HG02938 (cell line): ENCODE results near the gene FBXO10.

Source experiments
- ATAC-seq: cut with Tn5 transposase; IDR thresholded peaks from one replicate; pipeline ENCODE4 v1.9.1; 2021; ENCODE audit warnings: mild to moderate bottlenecking, moderate library complexity; ENCODE audit not compliant: unreplicated experiment

FBXO10 gene

DNA sequence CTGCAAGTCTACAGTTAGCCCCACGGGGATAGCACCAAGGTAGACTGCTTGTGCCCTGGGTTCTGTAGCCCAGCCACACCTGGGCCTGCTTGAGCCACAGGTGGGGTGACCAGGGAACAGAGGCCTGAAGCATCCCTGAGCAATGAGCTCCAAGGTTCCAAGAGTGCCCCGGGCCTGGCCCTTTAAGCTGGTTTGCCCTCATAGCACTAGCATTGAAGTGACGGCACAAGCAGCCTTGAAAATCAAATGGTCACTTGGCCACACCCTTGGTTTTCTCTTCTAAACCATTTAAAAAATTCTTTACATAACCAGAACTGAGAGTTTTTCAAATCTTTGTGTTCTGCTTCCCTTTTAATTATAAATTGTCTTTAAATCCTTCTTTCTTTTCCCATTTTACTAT, 24.7 kb downstream of the FBXO10 start:
- ATAC-seq: no peak

DNA sequence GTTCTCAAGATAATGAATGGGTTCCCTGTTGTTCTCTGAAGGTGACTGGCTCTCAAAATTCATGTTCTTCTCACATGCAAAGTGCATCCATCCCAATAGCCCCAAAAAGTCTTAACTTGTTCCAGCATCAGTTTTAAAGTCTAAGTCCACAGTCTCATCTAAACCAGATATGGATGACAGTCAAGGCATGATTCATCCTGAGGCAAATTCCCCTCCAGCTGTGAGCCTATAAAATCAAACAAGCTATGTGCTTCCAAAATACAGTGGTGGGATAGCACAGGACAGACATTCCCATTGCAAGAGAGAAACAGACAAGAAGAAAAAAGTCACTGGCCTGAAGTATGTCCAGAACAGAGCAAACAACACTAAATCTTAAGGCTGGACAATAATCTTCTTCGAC, 25.4 kb downstream of the FBXO10 start:
- no peak for ATAC-seq

DNA sequence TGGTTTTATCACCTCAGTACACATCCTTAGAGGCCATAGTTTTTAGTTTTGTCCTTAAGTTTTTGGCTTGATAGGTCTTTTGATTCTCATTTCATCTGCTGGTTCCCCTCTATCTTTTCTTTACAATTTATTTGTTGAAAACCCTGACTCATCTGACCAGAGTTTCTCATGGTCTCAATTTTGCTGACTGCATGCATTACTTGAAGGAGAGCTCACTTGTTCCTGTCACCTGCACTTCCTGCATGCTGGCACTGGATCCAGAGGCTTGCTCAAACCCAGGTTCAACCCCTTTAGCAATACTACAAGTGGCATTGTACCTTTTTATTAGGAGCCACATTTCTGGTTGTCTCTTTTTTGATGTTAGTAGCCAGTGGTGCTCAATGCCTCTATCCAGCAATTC, 26.7 kb downstream of the FBXO10 start:
- no peak for ATAC-seq

DNA sequence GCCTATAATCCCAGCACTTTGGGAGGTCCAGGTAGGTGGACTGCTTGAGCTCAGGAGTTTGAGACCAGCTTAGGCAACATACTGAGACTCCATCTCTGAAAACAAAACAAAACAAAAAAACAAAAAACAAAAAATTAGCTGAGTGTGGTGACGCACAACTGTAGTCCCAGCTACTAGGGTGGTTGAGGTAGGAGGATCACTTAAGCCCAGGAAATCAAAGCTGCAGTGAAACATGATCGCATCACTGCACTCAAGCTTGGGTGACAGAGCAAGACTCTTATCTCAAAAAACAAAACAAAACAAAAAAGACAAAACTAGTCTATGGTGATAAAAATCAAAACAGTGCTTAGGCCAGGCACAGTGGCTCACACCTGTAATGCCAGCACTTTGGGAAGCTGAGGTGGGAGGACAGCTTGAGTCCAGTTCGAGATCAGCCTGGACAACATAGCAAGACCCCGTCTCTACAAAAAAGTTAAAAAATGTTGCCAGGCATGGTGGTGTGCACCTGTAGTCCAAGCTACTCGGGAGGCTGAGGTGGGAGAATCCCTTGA, 28.8 kb downstream of the FBXO10 start:
- no peak for ATAC-seq

DNA sequence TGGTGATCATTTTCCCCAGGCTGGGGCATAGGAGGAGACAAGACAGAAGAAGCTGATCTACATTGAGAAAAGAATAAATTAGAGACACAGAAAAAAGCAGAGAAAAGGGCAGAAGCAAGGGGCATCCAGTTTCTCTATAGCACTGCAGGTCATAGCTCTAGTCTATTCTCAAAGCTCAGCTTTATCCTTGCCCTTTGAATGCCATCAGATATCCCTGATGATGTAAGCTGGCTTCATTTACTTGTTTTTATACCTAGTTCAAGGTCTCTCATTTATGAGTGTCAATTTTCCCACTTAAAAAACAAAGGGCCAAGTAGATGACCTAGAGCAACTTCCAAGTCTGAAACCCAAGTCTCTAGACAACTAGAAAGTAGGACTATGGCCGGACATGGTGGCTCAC, 32.7 kb downstream of the FBXO10 start:
- ATAC-seq: no peak

DNA sequence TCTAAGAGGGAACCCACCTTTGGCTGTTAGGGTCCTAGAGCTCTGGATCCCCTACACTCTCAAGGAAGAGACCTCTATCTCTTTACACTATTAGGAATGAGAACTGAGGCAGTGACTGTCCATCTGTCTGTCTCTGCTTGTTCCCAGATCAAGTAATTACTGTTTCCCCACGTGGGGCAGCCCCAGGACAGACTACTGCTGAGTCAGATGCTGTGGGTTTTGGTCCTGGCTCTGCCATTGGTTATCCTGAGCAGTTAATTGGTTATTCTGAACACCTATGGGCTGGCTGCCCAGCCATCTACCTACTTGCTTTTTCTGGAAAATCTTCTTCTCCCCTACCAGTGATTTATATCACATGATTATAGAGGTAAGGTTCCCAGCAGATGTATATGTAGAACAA, 33.3 kb downstream of the FBXO10 start:
- ATAC-seq: no peak

DNA sequence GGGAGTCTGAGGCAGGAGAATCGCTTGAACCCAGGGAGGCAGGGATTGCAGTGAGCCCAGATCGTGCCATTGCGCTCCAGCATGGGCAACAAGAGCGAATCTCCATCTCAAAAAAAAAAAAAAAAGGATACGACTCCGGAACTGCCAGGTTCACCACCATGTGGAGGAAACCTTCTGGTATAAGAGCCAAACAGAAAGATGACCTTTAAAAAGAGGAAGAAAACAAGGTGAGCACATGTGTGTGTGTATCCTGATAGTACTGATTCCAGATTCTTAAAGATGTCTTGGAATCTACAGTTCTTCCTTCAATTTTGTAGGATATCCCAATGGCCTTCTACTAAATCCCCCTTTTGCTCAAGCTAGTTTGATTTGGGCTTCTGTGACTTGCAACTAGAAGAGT, 33.7 kb downstream of the FBXO10 start:
- ATAC-seq: no peak

DNA sequence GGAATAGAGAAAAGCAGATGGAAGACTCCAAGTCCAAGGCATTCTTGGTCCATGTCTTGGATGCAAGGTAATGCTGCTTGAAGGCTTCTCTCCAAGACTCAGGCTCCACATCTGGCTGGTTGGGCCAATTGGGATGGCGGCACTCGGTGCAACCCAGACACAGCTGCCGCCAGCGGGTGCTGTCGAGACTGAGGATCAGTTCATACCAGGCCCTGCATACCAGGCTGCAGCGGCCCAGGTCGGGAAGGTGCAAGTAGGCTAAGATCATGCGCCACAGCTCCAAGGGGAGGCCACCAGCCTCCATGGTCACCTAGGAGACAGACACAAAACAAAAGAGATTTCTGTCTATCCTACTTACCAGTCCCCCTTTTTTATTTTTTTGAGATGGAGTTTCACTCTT, 34.7 kb downstream of the FBXO10 start:
- ATAC-seq: no peak

DNA sequence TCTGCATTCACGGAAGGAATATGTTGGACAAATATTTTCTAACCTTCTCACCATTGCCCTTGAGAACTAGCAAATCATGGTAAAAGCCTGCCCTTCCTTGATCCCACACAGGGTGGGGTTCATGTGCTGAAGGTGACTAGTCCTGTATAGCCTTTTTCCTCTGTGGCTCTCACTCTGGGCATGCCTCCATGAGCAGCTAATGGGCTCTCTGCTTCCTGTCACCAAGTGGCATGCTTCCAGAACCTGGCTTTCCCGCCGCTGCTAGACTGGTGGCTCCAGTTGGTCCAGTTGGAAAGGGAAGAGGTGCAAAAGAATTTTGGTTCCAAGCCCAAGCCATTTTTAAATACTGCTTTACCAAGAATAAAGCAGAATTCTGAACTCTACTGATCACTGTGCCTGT, 35.5 kb downstream of the FBXO10 start:
- ATAC-seq: no peak

DNA sequence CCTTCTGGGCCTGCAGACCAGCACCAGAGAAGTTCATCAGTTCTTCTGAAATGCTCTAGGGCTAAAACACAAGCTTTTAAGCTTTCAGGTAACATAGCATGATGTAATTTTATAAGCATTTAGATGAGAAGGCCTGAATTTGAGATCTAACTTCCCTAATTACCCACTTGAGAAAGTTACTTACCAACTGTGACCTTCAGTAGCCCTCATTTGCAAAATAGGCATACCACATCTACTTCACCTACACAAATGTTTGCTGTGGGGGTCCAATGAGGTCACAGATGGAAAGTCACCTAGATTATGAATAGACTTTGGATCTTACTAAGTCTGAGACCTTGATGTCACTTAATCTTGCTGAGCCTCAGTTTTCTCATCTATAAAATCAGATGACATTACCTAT, 36.5 kb downstream of the FBXO10 start:
- no peak for ATAC-seq

DNA sequence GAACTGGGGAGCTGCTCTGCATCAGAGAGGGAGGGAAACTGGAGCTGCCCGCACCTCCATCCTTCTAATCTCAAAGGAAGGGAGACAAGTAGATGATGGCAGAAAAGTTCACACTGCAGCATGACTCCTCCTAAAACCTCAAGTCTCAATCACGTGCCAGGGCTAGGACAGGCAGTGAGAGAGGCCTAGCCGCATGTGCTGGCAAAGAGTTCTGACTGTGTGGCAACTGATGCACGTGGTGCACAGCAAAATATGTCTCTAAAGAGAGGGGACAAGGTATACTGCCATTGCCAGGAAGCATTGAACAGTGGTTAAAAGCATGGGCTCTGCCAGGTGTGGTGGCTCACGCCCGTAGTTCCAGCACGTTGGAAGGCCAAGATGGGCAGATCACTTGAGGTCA, 38.1 kb downstream of the FBXO10 start:
- no peak for ATAC-seq

DNA sequence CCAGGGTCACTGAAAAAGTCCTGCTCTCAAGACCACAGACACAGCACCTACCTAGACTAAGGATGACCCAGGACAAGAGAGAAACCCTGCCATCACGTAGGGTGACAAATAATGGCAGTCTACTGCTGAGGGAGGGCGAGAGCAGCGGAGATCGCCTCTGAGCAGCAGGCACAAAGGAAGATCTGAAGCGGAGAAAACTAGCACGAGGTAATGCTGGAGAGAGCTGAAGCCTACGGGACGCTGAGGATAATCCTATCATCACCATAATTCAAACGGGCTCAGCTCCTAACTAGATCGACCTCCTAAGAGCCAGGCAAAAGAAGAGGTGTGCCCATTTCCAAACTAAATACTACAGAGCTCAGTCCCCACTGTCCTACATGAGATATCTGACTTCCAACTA, 41.3 kb downstream of the FBXO10 start:
- ATAC-seq: no peak

DNA sequence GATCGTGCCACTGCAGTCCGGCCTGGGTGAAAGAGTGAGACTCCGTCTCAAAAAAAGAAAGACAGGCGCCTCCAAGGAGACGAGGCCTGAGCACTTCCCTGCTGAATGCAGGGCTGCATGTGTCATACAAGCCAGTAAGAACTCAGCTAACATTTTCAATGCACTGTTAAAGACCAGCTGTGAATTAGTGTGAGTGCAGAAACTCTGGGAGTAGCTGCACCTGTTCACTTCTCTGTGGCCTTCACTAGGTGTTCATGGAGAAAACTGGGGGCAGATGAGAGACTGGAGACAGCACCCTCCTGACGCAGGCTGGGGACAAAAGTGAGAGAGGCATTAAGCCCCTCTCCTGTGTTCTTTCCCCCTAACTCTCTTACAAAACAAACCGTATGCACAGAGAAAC, 41.8 kb downstream of the FBXO10 start:
- ATAC-seq: no peak

DNA sequence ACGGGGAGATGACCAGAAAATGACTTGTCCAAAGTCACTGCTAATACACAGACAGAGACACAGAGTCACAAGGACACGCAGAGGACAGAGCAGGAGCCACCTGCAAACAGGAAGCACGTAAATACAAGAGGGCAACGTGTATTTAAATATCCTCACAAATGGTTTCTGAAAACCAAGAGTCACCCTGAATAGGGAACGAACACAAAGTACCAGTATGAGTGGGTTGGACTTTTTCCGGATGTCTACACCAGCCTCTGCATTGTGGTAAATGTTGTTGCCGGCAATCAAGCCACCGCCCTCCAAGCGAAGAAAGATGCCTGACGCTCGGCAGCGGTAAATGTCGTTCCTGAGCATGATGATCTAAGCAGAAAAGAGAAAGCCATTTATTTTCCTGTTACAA, 44.5 kb downstream of the FBXO10 start:
- peak; percentile 74 for ATAC-seq

DNA sequence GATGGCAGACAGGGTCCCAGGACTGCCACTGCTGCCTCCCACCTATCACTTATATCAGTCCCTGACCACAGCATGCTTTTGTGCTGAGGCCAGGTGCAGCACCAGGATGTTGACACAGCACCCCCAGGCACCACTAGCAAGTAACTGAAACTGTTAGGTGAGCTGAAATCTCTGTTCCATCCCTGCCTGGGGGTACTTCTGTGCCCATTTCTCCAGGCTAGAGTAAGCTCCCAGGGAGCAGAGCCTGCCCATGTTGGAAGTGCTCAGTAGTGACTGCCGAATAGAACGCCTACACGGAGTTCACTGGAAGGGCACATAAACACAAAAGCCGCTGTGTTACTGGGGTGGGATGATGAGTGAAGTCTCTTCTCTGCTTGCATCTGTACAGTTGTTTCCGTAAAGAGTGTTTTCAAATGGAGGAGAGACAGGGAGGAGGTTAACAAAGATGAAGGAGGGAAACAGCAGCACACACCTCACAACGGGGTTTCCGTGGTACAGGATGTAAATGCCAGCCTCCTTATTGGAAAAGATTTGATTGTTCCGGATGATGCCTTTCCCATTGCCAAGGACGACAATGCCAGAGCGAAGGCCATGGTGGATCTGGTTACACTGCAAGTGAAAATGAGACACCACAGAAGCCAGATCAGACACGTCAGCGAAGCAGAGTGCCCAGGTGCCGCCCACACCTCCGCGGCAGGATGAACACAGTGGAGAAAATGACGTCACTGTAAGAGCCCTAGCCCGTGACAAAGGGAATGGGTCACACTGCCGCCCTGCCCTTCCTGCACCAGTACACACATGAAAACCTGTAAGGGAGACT, 47.3 kb downstream of the FBXO10 start:
- peak; percentile 64 for ATAC-seq

DNA sequence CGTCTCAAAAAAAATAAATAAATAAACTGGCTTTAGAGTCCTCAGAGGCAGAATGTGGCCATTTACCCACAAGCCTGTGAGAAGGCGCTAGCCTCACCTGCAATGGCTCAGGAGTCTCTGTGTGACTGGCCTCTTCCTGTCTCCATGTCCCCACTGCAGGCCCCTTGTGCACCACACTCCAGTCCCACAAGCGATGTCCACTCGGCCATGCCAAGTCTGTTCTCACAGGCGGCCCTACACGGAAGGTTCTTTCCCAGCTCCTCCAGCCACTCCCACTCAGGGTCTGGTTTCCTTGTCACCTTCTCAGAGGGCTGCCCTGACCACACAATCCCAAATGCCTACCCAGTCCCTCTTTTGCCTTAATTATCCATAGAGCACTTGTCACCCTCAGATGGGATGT, 52.3 kb downstream of the FBXO10 start:
- no peak for ATAC-seq

DNA sequence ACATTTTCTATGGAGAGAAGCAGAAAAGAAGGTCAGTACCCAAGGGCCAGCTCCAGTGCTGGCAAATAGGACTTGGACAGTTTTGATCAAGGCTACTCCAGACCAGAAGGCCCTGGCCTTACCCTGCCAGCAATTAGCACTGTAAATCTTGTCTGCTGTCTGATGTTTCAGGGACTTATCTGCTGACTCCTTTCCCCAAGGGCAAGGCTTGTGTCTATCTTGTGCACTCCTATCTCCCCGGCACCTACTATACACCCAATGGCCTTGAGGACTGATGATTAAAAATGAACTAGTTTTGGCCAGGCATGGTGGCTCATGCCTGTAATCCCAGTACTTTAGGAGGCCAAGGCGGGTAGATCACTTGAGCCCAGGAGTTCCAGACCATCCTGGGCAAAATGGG, 53.2 kb downstream of the FBXO10 start:
- no peak for ATAC-seq

DNA sequence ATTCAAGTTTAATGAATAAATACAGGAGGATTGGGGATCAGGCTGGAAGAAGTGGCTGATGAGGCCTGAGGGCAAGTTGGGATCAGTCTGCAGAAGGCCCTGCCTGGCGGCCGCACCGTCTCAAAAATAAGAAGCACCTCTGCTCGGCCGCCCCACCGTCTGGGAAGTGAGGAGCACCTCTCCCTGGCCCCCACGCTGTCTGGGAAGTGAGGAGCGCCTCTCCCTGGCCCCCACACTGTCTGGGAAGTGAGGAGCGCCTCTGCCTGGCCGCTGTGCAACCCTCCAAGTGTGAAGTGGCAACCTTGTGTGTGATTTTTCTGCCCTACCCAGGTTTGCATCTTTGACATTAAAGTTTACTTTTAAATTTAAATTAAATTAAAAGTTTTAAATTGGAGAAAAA, 55.1 kb downstream of the FBXO10 start:
- ATAC-seq: no peak

DNA sequence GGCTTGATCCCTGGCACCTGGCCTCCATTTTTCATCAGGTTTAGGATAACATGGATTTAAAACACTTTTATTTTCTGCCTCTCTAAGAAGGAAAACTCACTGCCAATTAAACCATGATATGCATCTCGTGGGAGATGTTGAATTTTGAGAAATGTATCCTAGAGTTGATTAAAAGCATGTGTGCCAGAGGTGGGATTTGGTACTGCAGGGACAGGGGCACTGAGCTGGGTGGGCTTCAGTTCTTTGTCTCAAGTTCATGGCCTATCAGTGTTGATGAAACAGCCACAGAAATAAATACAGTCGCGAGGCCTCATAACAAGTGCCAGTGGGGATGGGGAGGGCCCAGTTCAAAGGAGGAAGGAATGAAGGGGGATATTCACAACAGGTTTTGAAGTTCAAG, 55.5 kb downstream of the FBXO10 start:
- ATAC-seq: no peak

DNA sequence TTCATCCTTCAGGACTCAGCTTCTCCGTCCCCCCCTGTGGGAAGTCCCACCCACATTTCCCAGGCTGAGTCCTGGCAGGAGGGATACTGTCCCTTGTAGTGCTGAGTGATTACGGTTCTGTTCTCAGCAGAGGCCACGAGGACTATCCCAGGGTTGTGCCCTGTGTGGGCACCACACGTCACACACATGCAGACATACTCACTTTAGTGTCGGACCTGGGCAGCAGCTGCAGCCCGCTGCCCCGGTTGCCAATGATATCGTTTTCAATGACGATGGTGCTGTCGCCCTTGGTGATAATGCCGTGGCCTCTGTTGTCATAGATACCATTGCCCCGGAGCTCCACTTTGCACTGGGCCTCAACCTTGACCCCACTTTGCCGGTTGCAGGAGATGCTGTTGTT, 58.3 kb downstream of the FBXO10 start:
- no peak for ATAC-seq

DNA sequence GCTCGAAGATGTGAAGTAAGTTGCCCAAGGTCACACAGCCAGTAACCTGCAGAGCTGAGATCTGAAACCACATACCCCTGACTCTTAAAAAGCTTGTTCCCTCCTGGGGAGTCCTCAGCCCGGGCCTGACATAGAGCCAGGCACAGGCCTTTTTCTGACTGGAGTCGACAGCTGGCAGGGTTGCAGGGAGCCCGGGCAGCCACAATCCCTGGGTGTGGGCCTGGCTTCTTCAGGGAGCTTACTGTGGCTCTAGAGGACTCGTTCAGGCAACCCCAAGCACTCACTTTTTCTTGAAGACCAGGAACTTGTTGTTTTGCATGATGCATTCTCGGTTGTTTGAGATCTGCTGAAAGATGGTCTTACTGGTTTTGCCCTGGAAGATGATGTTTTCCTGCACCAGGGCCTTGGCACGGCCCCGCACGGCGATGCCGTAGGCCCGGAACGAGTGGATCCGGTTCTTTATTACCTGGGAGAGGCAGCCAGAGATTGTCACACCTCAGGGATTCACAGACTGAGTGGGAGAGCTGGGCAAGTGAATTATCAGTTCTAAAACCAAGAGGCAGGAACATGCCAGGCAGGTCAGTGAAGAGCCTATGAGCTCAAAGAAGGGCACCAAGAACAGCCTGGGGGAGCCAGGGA, 60.4 kb downstream of the FBXO10 start:
- ATAC-seq: no peak

DNA sequence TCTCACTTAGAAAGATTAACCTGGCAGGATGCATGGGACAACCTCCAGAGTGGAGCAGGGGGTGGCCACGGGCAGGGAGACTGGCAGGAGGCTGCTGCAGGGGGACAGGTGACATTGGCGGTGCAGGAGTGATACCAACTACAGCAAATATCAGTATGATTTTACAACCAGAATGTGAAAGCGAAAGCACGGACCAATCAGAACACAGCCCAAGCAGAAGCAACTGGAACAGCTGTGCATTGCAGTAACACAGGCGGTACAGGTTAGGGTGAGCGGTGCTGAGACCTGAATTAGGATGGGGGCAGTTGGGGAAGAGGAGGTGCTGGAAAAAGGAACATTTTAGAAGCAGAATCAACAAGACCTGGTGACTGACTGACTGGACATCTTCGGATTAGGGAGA, 61.2 kb downstream of the FBXO10 start:
- no peak for ATAC-seq
